MG63 (cell line): ENCODE results near the gene UGT1A10. TPM values are rescaled to one million over a fixed set of nuclear protein-coding genes. Genes with fewer than 3 reads are reported as not detected.
A peak's percentile ranks its signal among the peaks of the same experiment; 100 is the strongest.
"Not testable (repeated sequence)": the region's sequence is repeated elsewhere in the genome, so short reads cannot be mapped to it uniquely, and the experiment has no call there.

ENCODE experiments used
- DNase-seq: peaks from one replicate; pipeline ENCODE4 v3.0.0-alpha.2; 2020
- H3K27me3 ChIP-seq: fragments of 250-450 bp; sonication (Bioruptor Pico); 2 replicates; pipeline ENCODE4 v1.5.1; 2020; ENCODE audit warnings: mild to moderate bottlenecking, moderate library complexity
- H3K36me3 ChIP-seq: fragments of 250-450 bp; sonication (Bioruptor Pico); 2 replicates; pipeline ENCODE4 v1.5.1; 2020; ENCODE audit warnings: mild to moderate bottlenecking, moderate library complexity
- H3K4me3 ChIP-seq: fragments of 250-450 bp; sonication (Bioruptor Pico); 2 replicates; pipeline ENCODE4 v1.5.1; 2020; ENCODE audit warnings: mild to moderate bottlenecking, moderate library complexity
- H3K9me3 ChIP-seq: fragments of 250-450 bp; sonication (Bioruptor Pico); 2 replicates; pipeline ENCODE4 v1.5.1; 2020; ENCODE audit warnings: mild to moderate bottlenecking, moderate library complexity
- total RNA-seq: library from RNA; depleted of rRNA; stranded (reverse); fragments of >200 nt; shearing (Covaris generic); gene quantifications from 2 replicates; pipeline ENCODE4 v1.2.3, GENCODE V29; 2014; ENCODE audit warnings: low replicate concordance

UGT1A10 gene
- total RNA-seq, 1 experiment from 2014 or later, result 0.33 TPM

DNA sequence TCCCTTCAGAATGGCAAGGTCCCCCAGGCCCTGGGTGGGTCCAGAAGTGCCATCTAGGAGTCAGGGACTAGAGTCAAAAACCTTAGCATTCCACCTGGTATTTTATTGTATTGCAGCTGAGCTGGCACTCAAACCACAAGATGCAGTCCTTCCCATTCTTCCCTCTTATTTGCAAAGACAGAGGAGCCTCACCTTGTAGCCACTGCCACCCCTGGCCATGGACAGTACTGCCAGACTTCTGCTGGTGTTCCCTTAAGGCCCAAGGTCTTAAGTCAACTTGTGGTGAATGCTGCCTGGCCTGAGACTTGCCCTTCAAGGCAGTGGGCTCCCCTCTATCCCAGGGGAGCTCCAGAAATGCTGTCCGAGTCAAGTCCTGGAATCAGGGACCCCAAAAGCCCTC is 6.9 kb downstream of the UGT1A10 start:
- Histone ChIP-seq H3K36me3 (no peaks in the 10 kb centered on the region), H3K27me3 (no peaks in the 10 kb centered on the region), H3K9me3 (peaks cover 6% of the 10 kb centered on the region; the same call in 1 of the 2 replicates), H3K4me3 (no peak overlapping the region)
- DNase-seq, result peak; percentile 3

DNA sequence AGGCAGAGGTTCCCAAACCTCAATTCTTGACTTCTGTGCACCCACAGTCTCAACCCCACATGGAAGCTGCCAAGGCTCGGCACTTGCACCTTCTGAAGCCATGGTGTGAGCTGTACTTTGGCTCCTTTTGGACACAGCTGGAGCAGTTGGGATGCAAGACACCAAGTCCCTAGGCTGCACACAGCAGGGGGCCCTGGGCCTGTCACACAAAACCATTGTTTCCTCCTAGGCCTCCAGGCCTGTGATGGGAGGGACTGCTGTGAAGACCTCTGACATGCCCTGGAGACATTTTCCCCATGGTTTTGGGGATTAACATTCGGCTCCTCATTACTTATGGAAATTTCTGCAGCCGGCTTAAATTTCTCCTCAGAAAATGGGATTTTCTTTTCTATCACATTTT is 9.8 kb downstream of the UGT1A10 start:
- not testable (repeated sequence) for H3K9me3 ChIP-seq, H3K4me3 ChIP-seq, DNase-seq, H3K36me3 ChIP-seq, H3K27me3 ChIP-seq

DNA sequence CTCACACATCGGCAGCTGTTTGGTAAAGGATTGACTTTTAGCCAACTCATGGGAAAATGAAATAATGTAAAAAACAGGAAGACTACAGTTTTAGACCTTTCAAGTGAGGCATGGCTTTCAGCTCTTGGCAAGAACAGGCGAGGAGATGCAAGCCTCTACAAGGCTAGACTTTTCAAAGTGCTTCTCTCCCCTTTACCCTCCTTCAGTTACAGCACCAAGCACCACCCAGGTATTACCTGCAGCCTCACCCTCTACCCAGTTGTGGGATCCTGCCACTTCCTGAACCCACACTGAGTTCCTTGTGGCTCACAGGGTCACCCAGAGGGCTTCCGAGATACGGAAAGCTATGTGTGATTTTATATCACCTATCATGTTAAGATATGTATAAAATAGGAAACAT is 14.7 kb downstream of the UGT1A10 start:
- no peaks in the 10 kb centered on the region for H3K9me3 ChIP-seq
- no peaks in the 10 kb centered on the region for H3K36me3 ChIP-seq
- no peaks in the 10 kb centered on the region; the same call in 1 of the 2 replicates for H3K27me3 ChIP-seq
- H3K4me3 ChIP-seq, result no peak overlapping the region
- DNase-seq, result no peak

DNA sequence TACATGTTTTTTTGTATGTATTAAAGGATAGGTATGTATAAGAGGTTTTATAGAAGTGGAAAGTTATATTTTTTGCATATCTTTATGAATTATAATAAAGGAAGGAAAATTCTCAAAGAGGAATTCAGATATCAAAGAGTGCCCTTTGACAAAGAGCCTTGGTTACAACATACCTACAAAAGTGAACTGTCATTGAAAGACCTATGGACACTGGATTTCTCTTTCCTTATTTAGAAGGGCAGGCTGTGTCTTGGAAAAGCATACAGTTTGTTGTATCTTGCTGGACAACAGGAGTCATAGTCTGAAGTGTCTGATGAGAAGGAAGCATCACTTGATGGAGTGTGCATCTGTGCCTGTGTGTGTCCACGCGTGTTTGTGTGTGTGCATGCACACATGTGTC is 15.2 kb downstream of the UGT1A10 start:
- H3K36me3 ChIP-seq, result no peaks in the 10 kb centered on the region
- no peak overlapping the region for H3K4me3 ChIP-seq
- H3K27me3 ChIP-seq, result no peaks in the 10 kb centered on the region; the same call in 1 of the 2 replicates
- DNase-seq, result no peak
- no peaks in the 10 kb centered on the region for H3K9me3 ChIP-seq

DNA sequence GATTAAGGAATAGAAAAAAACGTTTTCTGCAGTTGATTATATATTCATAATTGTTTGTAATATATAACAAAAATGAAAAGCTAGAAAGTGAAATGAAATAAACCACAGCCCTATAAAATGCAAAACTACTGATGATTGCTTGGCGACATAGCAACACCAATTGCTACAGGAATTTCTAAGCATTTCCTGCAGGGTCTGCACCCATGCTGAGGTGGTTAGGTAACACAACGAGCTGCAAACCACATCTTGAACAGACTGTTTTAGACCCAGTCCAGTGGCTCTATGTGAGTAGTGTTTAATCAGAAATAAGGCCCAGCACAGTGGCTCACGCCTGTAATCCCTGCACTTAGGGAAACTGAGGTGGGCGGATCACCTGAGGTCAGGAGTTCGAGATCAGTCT is 18.3 kb downstream of the UGT1A10 start:
- Histone ChIP-seq H3K36me3 (no peaks in the 10 kb centered on the region), H3K27me3 (peaks cover 5% of the 10 kb centered on the region), H3K9me3 (no peaks in the 10 kb centered on the region), H3K4me3 (no peak overlapping the region)
- DNase-seq, result no peak

DNA sequence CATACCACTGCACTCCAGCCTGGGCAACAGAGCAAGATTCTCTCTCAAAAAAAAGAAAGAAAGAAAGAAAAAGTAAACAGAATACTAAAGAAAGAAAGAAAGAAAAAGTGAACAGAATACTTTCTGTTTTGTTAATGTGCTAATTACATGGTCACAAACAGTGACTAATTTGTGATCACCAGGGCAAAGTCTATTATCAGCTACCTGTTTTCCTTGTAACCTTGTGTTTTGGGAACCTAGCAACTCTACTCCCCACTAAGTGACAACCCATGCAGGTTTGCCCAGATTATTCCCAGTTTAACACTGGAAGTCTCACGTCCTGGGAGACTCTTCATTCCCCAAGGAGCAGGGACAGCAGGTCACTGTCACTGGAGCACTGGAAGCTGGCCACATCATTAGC is 18.8 kb downstream of the UGT1A10 start:
- Histone ChIP-seq H3K27me3 (peaks cover 5% of the 10 kb centered on the region), H3K4me3 (no peak overlapping the region), H3K9me3 (no peaks in the 10 kb centered on the region), H3K36me3 (no peaks in the 10 kb centered on the region)
- no peak for DNase-seq

DNA sequence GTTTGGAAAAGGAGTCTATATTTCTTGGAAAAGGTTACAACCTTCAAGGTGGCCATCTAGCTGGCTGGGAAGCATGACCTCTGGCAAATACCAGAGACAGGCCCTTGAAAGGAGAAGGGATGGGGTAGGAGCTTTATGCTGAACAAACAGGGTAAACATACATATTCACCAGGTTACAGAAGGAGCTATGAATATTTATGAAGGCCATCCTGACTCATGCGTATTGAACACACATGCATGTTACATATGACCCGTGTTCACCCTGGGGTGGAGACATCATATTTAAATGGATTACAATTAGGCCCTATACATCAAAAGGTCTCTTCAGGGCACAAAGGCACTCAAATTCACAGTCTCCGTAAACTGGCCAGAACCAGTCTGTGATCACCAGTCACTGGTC is 19.7 kb downstream of the UGT1A10 start:
- H3K36me3 ChIP-seq, H3K9me3 ChIP-seq, H3K27me3 ChIP-seq, H3K4me3 ChIP-seq, DNase-seq: not testable (repeated sequence)

DNA sequence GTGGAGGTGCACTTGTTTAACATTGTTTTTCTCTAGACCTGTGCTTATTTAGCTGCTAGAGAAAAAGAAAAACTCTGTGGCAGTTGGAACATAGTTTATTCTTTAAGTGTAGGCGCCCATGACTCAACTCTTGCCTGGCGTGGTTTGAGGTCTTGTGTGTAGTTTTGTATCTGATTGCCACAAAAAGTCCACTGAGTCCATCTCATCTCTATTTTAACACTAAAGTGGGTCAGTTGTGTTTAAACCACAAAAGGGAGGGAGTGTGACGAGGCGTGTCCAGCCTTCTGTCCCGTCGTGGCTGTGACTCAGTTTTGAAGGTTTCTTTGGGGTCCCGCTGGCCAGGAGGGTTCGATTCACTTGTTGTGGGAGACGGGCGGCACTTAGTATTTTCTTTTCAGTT is 20.2 kb downstream of the UGT1A10 start:
- Histone ChIP-seq H3K27me3 (peaks cover 5% of the 10 kb centered on the region), H3K9me3 (no peaks in the 10 kb centered on the region), H3K36me3 (no peaks in the 10 kb centered on the region), H3K4me3 (no peak overlapping the region)
- DNase-seq, result no peak

DNA sequence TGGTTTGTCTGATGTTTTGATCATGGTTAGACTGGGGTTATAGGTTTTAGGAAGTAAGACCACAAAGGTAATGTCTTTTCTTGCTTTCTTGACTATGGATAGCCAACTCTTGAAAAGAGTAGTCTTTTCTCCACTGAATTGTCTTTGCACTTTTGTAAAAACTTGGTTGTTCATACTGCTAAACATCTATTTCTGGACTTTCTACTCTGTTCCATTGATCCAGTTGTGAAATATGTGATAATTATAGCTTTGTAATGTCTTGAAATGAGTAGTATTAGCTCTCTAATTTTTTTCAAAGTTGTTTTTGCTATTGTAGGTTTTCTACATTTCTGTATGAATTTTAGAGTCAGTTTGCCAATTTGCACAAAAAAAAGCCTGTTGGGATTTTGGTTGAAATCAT is 22.4 kb downstream of the UGT1A10 start:
- Histone ChIP-seq H3K4me3 (no peak overlapping the region), H3K27me3 (peaks cover 5% of the 10 kb centered on the region), H3K9me3 (no peaks in the 10 kb centered on the region; the same call in 1 of the 2 replicates), H3K36me3 (no peaks in the 10 kb centered on the region)
- DNase-seq, result no peak

DNA sequence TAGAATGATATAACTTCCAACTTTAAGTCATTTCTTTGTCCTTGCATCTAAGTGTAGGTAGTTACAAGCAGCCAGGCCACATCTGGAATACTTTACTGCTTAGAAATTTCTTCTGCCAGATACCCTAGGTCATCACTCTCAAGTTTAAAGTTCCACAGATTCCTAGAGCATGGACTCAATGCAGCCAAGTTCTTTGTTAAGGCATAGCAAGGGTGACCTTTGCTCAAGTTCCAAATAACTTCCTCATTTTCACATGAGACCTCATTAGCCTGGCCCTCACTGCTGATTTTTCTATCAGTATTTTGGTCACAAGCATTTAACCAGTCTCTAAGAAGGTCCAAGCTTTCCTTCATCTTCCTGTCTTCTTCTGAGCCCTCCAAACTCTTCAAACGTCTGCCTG is 27.7 kb downstream of the UGT1A10 start:
- no peaks in the 10 kb centered on the region; the same call in 1 of the 2 replicates for H3K9me3 ChIP-seq
- no peaks in the 10 kb centered on the region for H3K36me3 ChIP-seq
- no peak overlapping the region for H3K4me3 ChIP-seq
- H3K27me3 ChIP-seq, result no peaks in the 10 kb centered on the region; the same call in none of the 2 replicates
- no peak for DNase-seq

DNA sequence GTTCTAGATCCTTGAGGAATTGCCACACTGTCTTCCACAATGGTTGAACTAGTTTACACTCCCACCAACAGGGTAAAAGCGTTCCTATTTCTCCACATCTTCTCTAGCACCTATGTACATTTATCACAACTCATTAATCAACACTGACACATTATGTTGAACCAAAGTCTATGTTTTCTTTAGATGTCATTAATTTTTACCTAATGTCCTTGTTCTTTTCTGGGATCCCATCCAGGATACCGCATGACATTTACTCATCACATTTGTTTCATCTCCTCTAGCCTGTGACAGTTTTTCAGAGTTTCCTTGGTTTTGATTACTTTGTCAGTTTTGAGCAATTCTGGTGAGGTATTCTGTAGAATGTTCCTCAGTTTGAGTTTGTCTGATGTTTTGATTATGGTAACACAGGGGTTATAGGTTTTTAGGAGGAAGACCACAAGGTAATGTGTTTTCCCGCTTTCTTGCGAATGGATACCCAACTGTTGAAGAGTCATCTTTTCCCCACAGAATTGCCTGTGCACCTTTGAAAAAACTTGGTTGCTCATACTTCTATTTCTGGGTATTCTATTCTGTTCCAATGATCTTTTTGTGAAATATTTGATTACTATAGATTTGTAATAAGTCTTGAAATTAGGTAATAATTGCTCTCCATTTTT is 32.5 kb downstream of the UGT1A10 start:
- Histone ChIP-seq H3K4me3 (no peak overlapping the region), H3K9me3 (no peaks in the 10 kb centered on the region), H3K27me3 (no peaks in the 10 kb centered on the region; the same call in 1 of the 2 replicates), H3K36me3 (no peaks in the 10 kb centered on the region)
- no peak for DNase-seq

DNA sequence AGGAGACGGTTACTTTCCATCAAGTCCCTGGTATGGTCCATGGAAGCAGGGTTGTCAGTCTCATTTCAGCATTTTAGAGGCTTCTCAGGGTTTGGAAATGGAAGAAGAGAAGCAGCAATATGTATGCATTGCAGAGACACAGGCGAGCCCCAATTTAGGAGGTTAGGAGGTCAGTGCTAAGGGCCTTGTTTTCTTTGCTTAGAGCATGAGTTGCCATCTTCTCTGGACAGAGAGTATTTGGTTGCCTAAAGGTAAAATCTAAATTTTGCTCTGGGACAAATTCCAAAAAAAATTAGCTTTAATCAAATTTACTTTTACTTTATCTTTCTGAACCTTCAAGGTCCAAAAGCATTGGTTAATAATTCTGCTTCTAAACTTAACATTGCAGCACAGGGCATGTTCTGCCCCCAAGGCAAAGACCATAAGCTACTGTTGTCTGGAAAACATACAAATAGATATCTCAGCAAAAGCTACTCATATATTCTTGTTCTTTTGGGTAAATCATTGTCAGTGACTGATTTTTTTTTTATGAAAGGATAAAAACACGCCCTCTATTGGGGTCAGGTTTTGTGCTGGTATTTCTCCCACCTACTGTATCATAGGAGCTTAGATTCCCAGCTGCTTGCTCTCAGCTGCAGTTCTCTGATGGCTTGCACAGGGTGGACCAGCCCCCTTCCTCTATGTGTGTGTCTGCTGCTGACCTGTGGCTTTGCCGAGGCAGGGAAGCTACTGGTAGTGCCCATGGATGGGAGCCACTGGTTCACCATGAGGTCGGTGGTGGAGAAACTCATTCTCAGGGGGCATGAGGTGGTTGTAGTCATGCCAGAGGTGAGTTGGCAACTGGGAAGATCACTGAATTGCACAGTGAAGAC is 35.3 kb downstream of the UGT1A10 start, which contains the start of gene UGT1A9:
Gene UGT1A9 (plus strand): TSS at position 609 of the 872 bp plus-strand sequence. CDS start 37 bp downstream, at position 646.
- Histone ChIP-seq H3K9me3 (no peaks in the 10 kb centered on the region), H3K36me3 (no peaks in the 10 kb centered on the region), H3K27me3 (no peaks in the 10 kb centered on the region; the same call in 1 of the 2 replicates), H3K4me3 (no peak within 1 kb of the TSS)
- no peak for DNase-seq

DNA sequence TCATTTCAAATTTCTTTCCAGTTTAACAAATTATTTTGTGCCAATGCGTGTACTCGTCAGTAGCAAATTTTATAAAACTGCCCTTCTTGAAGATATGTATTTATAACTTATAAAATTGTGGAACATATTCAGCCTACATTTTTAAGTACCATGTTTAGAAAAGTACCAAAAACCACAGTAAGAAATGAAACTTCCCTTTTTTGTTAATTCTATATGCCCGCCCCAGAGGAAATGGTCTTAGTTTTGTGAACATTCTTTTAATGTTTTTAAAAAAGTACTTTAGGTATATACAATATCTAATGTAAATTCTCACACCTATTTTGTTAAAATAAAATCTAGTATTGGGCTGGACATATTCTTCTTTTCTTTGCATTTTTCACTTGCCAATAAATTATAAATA is 36.6 kb downstream of the UGT1A10 start:
- Histone ChIP-seq H3K9me3 (no peaks in the 10 kb centered on the region), H3K27me3 (no peaks in the 10 kb centered on the region; the same call in 1 of the 2 replicates), H3K4me3 (no peak overlapping the region), H3K36me3 (no peaks in the 10 kb centered on the region)
- no peak for DNase-seq

DNA sequence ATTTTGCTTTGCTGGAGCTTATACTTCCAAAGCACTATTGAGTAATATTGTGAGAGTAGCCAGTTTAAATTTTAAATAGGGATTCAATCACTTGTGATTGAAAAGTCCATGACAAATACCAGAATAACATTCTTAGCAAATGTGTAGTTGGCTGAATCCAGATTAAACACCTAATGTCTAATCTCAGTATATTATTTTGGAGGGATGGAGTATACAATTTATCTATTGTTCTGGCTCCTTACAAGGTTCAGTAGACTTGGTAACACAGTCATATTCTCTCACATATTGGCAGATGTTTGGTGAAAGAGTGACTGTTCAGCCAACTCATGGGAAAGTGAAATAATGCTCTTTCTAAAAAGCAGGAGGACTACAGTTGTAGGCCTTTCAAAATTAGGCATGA is 37.6 kb downstream of the UGT1A10 start:
- Histone ChIP-seq H3K9me3 (no peaks in the 10 kb centered on the region), H3K36me3 (no peaks in the 10 kb centered on the region), H3K27me3 (no peaks in the 10 kb centered on the region; the same call in 1 of the 2 replicates), H3K4me3 (no peak overlapping the region)
- DNase-seq, result no peak

DNA sequence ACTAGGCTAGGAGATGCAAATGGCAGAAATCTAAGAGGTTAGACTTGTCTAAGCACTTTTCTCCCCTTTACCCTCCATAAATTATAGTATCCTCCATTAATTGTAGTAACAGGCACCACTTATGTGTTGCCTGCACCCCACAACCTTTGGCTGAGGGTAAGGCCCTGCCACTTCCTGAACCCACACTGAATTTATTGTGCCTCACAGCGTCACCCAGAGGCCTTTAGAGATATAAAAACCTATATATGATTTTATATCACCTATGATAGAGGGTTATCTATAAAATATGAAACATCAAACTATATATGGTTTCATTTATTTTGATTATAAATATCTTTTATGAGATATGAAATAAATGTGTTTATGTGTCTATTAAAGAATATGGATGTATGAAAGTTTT is 38.1 kb downstream of the UGT1A10 start:
- H3K27me3 ChIP-seq, result no peaks in the 10 kb centered on the region
- DNase-seq, result no peak
- no peak overlapping the region for H3K4me3 ChIP-seq
- H3K9me3 ChIP-seq, result no peaks in the 10 kb centered on the region
- no peaks in the 10 kb centered on the region for H3K36me3 ChIP-seq

DNA sequence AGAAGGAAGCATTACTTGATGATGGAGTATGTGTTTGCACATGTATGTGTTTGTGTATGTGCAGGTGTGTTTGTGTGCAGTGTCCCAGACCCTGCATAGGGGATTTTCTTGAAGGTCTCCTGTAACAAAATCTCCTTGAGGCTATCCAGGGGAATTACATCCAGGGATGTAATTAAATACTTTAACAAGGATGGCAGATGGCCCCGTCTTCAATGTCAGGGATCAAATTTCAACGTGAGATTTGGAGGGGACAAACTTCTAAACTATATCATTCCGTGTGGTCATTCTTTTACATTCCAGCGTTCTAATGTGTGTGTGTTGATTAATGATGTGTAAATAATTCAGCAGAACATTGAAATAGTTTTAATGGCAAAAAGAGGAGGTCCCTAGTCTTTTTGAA is 38.7 kb downstream of the UGT1A10 start:
- H3K4me3 ChIP-seq, result no peak overlapping the region
- no peaks in the 10 kb centered on the region for H3K27me3 ChIP-seq
- no peak for DNase-seq
- no peaks in the 10 kb centered on the region for H3K9me3 ChIP-seq
- no peaks in the 10 kb centered on the region for H3K36me3 ChIP-seq

DNA sequence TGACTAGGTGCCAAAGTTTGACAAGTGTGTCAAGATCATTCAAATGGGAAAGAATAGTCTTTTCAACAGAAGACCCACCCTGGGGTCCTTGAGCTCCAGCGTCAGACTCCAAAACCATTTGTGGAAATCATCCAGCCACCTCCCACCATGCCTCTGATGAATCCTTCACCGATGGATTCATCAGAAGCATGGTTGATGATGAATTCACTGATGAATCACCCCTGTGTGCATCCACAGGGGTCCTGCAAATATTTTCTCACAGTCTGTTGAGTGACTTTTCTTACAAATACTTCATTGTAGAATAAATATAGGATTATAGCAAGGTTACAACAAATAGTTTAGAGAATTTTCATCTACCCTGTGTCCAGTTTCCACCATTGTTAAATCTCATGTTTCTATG is 39.8 kb downstream of the UGT1A10 start:
- H3K36me3 ChIP-seq, result no peaks in the 10 kb centered on the region
- H3K4me3 ChIP-seq, result no peak overlapping the region
- peak; percentile 19 for DNase-seq
- no peaks in the 10 kb centered on the region for H3K9me3 ChIP-seq
- no peaks in the 10 kb centered on the region for H3K27me3 ChIP-seq

DNA sequence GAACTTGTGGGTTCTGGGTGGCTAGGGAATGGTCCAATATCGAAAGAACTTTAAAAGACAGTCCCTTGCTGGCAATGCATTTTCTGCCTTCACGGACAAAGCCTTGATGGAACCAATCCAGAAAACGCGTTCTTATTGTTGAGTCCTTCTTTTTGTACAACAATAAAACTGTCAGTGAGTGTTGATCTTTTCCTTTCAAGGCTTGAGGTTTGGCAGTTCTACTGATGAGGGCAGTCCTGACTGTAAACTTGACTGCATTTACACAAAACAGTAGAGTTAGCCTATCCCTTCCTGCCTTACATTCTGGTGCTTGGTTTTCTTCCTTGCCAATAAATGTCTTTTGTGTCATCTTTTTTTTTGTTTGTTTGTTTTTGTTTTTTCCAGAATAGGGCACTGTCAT is 42.9 kb downstream of the UGT1A10 start:
- DNase-seq, result no peak
- Histone ChIP-seq H3K27me3 (no peaks in the 10 kb centered on the region), H3K4me3 (no peak overlapping the region), H3K9me3 (no peaks in the 10 kb centered on the region), H3K36me3 (no peaks in the 10 kb centered on the region)
